Measurements from ENCODE around the gene EXOC6B.

DNA sequence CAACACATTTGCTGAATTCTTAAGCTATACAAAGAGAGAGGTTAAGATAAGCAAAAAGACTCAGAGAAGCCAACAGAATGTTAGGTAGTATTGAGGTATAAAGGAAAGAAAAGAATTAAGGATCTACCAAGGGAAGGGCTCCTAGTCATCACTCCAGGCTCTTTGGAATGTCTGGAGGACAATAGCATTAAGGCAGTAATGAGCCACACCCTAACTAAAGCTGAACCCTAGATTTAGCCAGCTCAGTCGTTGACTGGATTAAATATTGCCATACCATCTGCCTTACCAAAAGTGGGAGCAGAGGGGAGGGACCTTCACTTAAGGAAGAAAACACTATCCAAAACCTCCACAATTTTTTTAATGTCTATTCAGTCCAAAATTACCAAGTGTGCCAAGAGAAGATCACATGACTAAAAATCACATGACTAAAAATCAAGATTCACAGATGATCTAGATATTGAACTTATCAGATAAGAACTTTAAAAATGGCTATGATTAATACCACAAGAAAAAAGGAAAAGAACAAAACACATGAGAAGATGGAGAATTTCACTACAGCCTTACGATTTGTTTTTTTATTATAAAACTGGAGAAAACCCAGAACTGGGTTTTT lies 59.7 kb downstream of the EXOC6B start:
- TF ChIP-seq, protein P1, sequence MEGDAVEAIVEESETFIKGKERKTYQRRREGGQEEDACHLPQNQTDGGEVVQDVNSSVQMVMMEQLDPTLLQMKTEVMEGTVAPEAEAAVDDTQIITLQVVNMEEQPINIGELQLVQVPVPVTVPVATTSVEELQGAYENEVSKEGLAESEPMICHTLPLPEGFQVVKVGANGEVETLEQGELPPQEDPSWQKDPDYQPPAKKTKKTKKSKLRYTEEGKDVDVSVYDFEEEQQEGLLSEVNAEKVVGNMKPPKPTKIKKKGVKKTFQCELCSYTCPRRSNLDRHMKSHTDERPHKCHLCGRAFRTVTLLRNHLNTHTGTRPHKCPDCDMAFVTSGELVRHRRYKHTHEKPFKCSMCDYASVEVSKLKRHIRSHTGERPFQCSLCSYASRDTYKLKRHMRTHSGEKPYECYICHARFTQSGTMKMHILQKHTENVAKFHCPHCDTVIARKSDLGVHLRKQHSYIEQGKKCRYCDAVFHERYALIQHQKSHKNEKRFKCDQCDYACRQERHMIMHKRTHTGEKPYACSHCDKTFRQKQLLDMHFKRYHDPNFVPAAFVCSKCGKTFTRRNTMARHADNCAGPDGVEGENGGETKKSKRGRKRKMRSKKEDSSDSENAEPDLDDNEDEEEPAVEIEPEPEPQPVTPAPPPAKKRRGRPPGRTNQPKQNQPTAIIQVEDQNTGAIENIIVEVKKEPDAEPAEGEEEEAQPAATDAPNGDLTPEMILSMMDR (tag by site-specific recombination; IDR thresholded peaks at IDR 0.05), result no peak
- TF ChIP-seq ZNF785 (tag by site-specific recombination; IDR thresholded peaks at IDR 0.05) (no peak), ZNF548 (tag by site-specific recombination; IDR thresholded peaks at IDR 0.05) (no peak), ZNF184 (tag by site-specific recombination; IDR thresholded peaks at IDR 0.05) (no peak), ZNF239 (tag by site-specific recombination; IDR thresholded peaks at IDR 0.05) (no peak), ZBTB7A (tag by site-specific recombination; IDR thresholded peaks at IDR 0.05; ENCODE audit: low read depth) (no peak), ZNF2 (tag by site-specific recombination; IDR thresholded peaks at IDR 0.05) (no peak)
